Stimulated activated CD8-positive, alpha-beta memory T cell treated with anti-CD3 and anti-CD28 coated beads, Interleukin-7, amount 100 ng/mL, for 48 hours (primary cell): ENCODE results near the gene PNRC1.
"Not testable (repeated sequence)": the region's sequence is repeated elsewhere in the genome, so short reads cannot be mapped to it uniquely, and the experiment has no call there.

Experiments
- DNase-seq, 2 donors: peaks; one replicate each; pipeline ENCODE4 v3.0.0-alpha.2; 2020; ENCODE audit warnings: low read depth in 1 of 2; ENCODE audit errors: extremely low read depth in 1 of 2

The PNRC1 gene

GRCh38 chr6:89080281-89081128 is at the start of gene PNRC1:
Gene PNRC1 (plus strand): TSS chr6:89080751. CDS start chr6:89080895, 144 bp downstream.
- DNase-seq = peak; percentile 99 to 100

GRCh38 chr6:89032599-89032998 is 48.0 kb upstream of the PNRC1 start:
- DNase-seq = no peak

- DNase-seq = no peak
These were observed 47.1 kb upstream of the PNRC1 start for GRCh38 chr6:89033461-89033860.

- not testable (repeated sequence) for DNase-seq
These were observed 46.4 kb upstream of the PNRC1 start for GRCh38 chr6:89034116-89034515.

GRCh38 chr6:89034586-89035251 is 45.8 kb upstream of the PNRC1 start:
- DNase-seq = no peak

- no peak for DNase-seq
These were observed 45.1 kb upstream of the PNRC1 start for GRCh38 chr6:89035252-89036101.

GRCh38 chr6:89037141-89037900 is 43.2 kb upstream of the PNRC1 start:
- no peak for DNase-seq

GRCh38 chr6:89037901-89038293 is 42.7 kb upstream of the PNRC1 start:
- not testable (repeated sequence) for DNase-seq

GRCh38 chr6:89042664-89043063 is 37.9 kb upstream of the PNRC1 start:
- DNase-seq = no peak

GRCh38 chr6:89044328-89045010 is 36.1 kb upstream of the PNRC1 start:
- no peak for DNase-seq

- DNase-seq = no peak
These were observed 35.6 kb upstream of the PNRC1 start for GRCh38 chr6:89045011-89045387.

- no peak for DNase-seq
These were observed 35.0 kb upstream of the PNRC1 start for GRCh38 chr6:89045576-89045975.

GRCh38 chr6:89047473-89047872 is 33.1 kb upstream of the PNRC1 start:
- DNase-seq = no peak

- no peak for DNase-seq
These were observed 32.1 kb upstream of the PNRC1 start for GRCh38 chr6:89048288-89048923.

- DNase-seq = no peak
These were observed 31.6 kb upstream of the PNRC1 start for GRCh38 chr6:89048985-89049384.

- DNase-seq = no peak
These were observed 30.4 kb upstream of the PNRC1 start for GRCh38 chr6:89050155-89050554.

- no peak for DNase-seq
These were observed 29.9 kb upstream of the PNRC1 start for GRCh38 chr6:89050697-89051096.

GRCh38 chr6:89051676-89052075 is 28.9 kb upstream of the PNRC1 start:
- no peak for DNase-seq

- DNase-seq = no peak
These were observed 26.3 kb upstream of the PNRC1 start for GRCh38 chr6:89054208-89054607.

- no peak for DNase-seq
These were observed 22.8 kb upstream of the PNRC1 start for GRCh38 chr6:89057759-89058158.
